DND-41 (cell line): ENCODE data around the gene DHH.

Experiments
- ATAC-seq: fragments of 200-7000 bp; cut with Tn5 transposase; 3 replicates; pipeline ENCODE4 v1.9.1; 2021; ENCODE audit warnings: low read depth; ENCODE audit not compliant: insufficient read depth
- DNase-seq: peaks from one replicate; pipeline ENCODE4 v3.0.0-alpha.2; 2020
- H2AFZ ChIP-seq: 2 replicates; pipeline ENCODE4 v1.6.0; 2012; ENCODE audit warnings: low read depth, low read length
- H3K27ac ChIP-seq: 2 replicates; pipeline ENCODE4 v1.5.1; 2012; ENCODE audit warnings: low read length, inconsistent platforms
- H3K27me3 ChIP-seq: fragments of 200-600 bp; sonication (generic); 2 replicates; pipeline ENCODE4 v1.6.0; 2012; ENCODE audit warnings: low read length, mild to moderate bottlenecking, inconsistent platforms; ENCODE audit not compliant: insufficient read depth, poor library complexity
- H3K36me3 ChIP-seq: 2 replicates; pipeline ENCODE4 v1.5.1; 2012; ENCODE audit warnings: low read length, inconsistent platforms; ENCODE audit not compliant: insufficient read depth
- H3K4me1 ChIP-seq: 2 replicates; pipeline ENCODE4 v1.5.1; 2012; ENCODE audit warnings: mild to moderate bottlenecking, low read length; ENCODE audit not compliant: insufficient read depth
- H3K4me2 ChIP-seq: 2 replicates; pipeline ENCODE4 v1.6.0; 2012; ENCODE audit warnings: mild to moderate bottlenecking, moderate library complexity, low read length, inconsistent platforms; ENCODE audit not compliant: insufficient read depth
- H3K4me3 ChIP-seq, 2 experiments: fragments of 200-600 bp in 1 of 2; shearing (Covaris generic) in 1 of 2; 2 replicates each; pipeline ENCODE4 v1.5.1; 2012 to 2016; ENCODE audit warnings: inconsistent platforms in 2 of 2, low read length in 2 of 2, mild to moderate bottlenecking in 2 of 2, low read depth in 1 of 2, moderate library complexity in 1 of 2
- H3K79me2 ChIP-seq: 2 replicates; pipeline ENCODE4 v1.6.0; 2012; ENCODE audit warnings: low read length, inconsistent platforms; ENCODE audit not compliant: insufficient read depth
- H3K9ac ChIP-seq: 2 replicates; pipeline ENCODE4 v1.6.0; 2012; ENCODE audit warnings: low read depth, mild to moderate bottlenecking, inconsistent platforms, low read length, moderate library complexity
- H3K9me3 ChIP-seq: 2 replicates; pipeline ENCODE4 v1.5.1; 2012; ENCODE audit warnings: low read length, moderate library complexity, mild to moderate bottlenecking, inconsistent platforms; ENCODE audit not compliant: insufficient read depth, severe bottlenecking
- H4K20me1 ChIP-seq: 2 replicates; pipeline ENCODE4 v1.6.0; 2012; ENCODE audit warnings: low read length; ENCODE audit not compliant: insufficient read depth
- EZH2 ChIP-seq: IDR thresholded peaks from 3 replicates; pipeline ENCODE4 v1.6.1; 2012; ENCODE audit warnings: borderline replicate concordance, low read depth, mild to moderate bottlenecking, moderate library complexity, low read length, inconsistent platforms; ENCODE audit not compliant: severe bottlenecking
- TF ChIP-seq, protein P1 (sequence below): IDR thresholded peaks from 2 replicates; pipeline ENCODE4 v1.5.1; 2012; ENCODE audit warnings: borderline replicate concordance, low read length, moderate library complexity, mild to moderate bottlenecking; ENCODE audit not compliant: poor library complexity, severe bottlenecking; ENCODE audit errors: extremely low read depth

The DHH gene

GRCh38 chr12:49049566-49050224 is 44.9 kb downstream of the DHH start:
- DNase-seq (no peak), ATAC-seq (no peak)
- Histone ChIP-seq H3K36me3 (peaks cover 98% of the 10 kb centered on the region), H3K9ac (no peak overlapping the region), H3K4me3 (no peak overlapping the region), H3K79me2 (peaks cover 43% of the 10 kb centered on the region), H3K9me3 (no peaks in the 10 kb centered on the region), H3K27ac (no peak overlapping the region), H3K4me1 (peaks cover 5% of the 10 kb centered on the region; the same call in 1 of the 2 replicates), H3K4me2 (no peak overlapping the region), H2AFZ (no peak overlapping the region), H3K27me3 (no peaks in the 10 kb centered on the region), H4K20me1 (peaks cover 66% of the 10 kb centered on the region)
- no peak for TF ChIP-seq EZH2
- TF ChIP-seq, protein P1, sequence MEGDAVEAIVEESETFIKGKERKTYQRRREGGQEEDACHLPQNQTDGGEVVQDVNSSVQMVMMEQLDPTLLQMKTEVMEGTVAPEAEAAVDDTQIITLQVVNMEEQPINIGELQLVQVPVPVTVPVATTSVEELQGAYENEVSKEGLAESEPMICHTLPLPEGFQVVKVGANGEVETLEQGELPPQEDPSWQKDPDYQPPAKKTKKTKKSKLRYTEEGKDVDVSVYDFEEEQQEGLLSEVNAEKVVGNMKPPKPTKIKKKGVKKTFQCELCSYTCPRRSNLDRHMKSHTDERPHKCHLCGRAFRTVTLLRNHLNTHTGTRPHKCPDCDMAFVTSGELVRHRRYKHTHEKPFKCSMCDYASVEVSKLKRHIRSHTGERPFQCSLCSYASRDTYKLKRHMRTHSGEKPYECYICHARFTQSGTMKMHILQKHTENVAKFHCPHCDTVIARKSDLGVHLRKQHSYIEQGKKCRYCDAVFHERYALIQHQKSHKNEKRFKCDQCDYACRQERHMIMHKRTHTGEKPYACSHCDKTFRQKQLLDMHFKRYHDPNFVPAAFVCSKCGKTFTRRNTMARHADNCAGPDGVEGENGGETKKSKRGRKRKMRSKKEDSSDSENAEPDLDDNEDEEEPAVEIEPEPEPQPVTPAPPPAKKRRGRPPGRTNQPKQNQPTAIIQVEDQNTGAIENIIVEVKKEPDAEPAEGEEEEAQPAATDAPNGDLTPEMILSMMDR: no peak

- Histone ChIP-seq H3K4me1 (no peaks in the 10 kb centered on the region), H3K36me3 (peaks cover 98% of the 10 kb centered on the region), H4K20me1 (peaks cover 62% of the 10 kb centered on the region), H3K9me3 (no peaks in the 10 kb centered on the region), H3K27me3 (no peaks in the 10 kb centered on the region), H3K4me2 (no peak overlapping the region), H2AFZ (no peak overlapping the region), H3K79me2 (peaks cover 36% of the 10 kb centered on the region), H3K9ac (no peak overlapping the region), H3K4me3 (no peak overlapping the region), H3K27ac (no peak overlapping the region)
- DNase-seq (no peak), ATAC-seq (no peak)
- TF ChIP-seq, protein P1: no peak
- TF ChIP-seq EZH2: no peak
These were observed 45.6 kb downstream of the DHH start for GRCh38 chr12:49048953-49049352.

GRCh38 chr12:49046129-49046895 is 48.3 kb downstream of the DHH start:
- Histone ChIP-seq H3K27me3 (no peaks in the 10 kb centered on the region), H3K27ac (no peak overlapping the region), H3K4me1 (no peaks in the 10 kb centered on the region), H4K20me1 (peaks cover 62% of the 10 kb centered on the region), H3K9ac (no peak overlapping the region), H3K4me3 (no peak overlapping the region), H2AFZ (no peak overlapping the region), H3K36me3 (peaks cover 98% of the 10 kb centered on the region), H3K9me3 (no peaks in the 10 kb centered on the region), H3K79me2 (peaks cover 13% of the 10 kb centered on the region), H3K4me2 (no peak overlapping the region)
- DNase-seq (no peak), ATAC-seq (no peak)
- TF ChIP-seq, protein P1: no peak
- no peak for TF ChIP-seq EZH2
